Kidney capillary endothelial cell (primary cell): ENCODE data around the gene COL2A1.

Experiments used
- DNase-seq: peaks from one replicate; pipeline ENCODE4 v3.0.0-alpha.2; 2018; ENCODE audit warnings: low spot score

Gene COL2A1

GRCh38 chr12:48004053-48004941, at the start of gene COL2A1:
COL2A1 (minus strand) TSS chr12:48004476; CDS start chr12:48004321, 155 bp downstream.
- no peak for DNase-seq

GRCh38 chr12:48053883-48054282, 49.6 kb upstream of the COL2A1 start:
- no peak for DNase-seq

- no peak for DNase-seq
These were observed 48.8 kb upstream of the COL2A1 start for GRCh38 chr12:48053122-48053521.

- no peak for DNase-seq
These were observed 47.4 kb upstream of the COL2A1 start for GRCh38 chr12:48051681-48052080.

- DNase-seq: no peak
These were observed 45.9 kb upstream of the COL2A1 start for GRCh38 chr12:48050174-48050573.

GRCh38 chr12:48045965-48046518, 41.8 kb upstream of the COL2A1 start:
- DNase-seq: no peak

- no peak for DNase-seq
These were observed 41.0 kb upstream of the COL2A1 start for GRCh38 chr12:48045061-48045846.

GRCh38 chr12:48044396-48044795, 40.1 kb upstream of the COL2A1 start:
- no peak for DNase-seq

GRCh38 chr12:48043771-48044170, 39.5 kb upstream of the COL2A1 start:
- DNase-seq: no peak

- no peak for DNase-seq
These were observed 37.5 kb upstream of the COL2A1 start for GRCh38 chr12:48041591-48042423.

- DNase-seq: no peak
These were observed 36.1 kb upstream of the COL2A1 start for GRCh38 chr12:48040354-48040753.

- DNase-seq: no peak
These were observed 34.9 kb upstream of the COL2A1 start for GRCh38 chr12:48039151-48039550.

- no peak for DNase-seq
These were observed 33.8 kb upstream of the COL2A1 start for GRCh38 chr12:48038085-48038484.

- DNase-seq: no peak
These were observed 33.1 kb upstream of the COL2A1 start for GRCh38 chr12:48037267-48037915.

- DNase-seq: no peak
These were observed 32.5 kb upstream of the COL2A1 start for GRCh38 chr12:48036818-48037217.

- no peak for DNase-seq
These were observed 30.8 kb upstream of the COL2A1 start for GRCh38 chr12:48034835-48035805.

GRCh38 chr12:48033451-48033850, 29.2 kb upstream of the COL2A1 start:
- no peak for DNase-seq

- DNase-seq: no peak
These were observed 28.3 kb upstream of the COL2A1 start for GRCh38 chr12:48032597-48032996.

- DNase-seq: no peak
These were observed 27.1 kb upstream of the COL2A1 start for GRCh38 chr12:48031135-48031960.
